GM12873 (cell line): ENCODE data around the gene IQCH.

ENCODE experiments used
- TF ChIP-seq, protein P1 (sequence below): IDR thresholded peaks from 2 replicates; pipeline ENCODE4 v1.5.1; 2012; ENCODE audit warnings: low read depth, mild to moderate bottlenecking, moderate library complexity, low read length, control low read depth; ENCODE audit not compliant: insufficient read depth; ENCODE audit errors: missing control alignments

Gene IQCH

DNA sequence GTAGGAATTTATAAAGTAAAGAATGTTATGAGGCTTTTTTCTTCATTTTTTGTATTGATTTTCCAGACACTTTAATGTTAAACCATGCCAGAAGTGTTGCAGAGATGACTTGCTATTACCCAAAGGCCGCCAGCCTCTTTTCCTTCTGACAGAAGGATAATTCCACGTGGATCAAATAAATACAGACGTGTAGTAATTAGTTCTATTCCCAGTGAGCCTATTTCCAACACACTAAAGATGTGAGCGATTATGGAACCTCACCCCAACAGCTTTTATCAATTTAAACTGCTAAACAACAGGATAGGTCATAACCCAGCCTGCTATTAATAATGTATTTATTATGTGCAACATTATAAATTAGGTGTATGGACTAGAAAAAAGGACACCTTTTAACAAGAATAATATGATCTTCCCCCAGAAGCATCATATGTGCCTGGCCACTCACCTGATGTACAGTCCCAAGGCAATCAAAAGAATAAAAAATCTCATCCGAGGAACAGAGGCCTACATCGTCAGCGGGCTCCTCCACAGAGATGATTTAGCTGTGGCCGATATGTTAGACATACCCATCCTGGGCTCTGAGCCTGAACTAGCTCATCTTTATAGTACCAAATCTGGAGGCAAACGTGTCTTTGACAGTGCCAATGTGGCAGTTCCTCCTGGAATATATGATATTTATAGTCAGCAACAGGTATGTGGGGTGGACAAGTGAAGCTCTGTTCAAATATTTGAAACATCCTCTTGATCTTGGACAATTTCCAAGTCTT is 140.5 kb downstream of the IQCH start:
- TF ChIP-seq, protein P1, sequence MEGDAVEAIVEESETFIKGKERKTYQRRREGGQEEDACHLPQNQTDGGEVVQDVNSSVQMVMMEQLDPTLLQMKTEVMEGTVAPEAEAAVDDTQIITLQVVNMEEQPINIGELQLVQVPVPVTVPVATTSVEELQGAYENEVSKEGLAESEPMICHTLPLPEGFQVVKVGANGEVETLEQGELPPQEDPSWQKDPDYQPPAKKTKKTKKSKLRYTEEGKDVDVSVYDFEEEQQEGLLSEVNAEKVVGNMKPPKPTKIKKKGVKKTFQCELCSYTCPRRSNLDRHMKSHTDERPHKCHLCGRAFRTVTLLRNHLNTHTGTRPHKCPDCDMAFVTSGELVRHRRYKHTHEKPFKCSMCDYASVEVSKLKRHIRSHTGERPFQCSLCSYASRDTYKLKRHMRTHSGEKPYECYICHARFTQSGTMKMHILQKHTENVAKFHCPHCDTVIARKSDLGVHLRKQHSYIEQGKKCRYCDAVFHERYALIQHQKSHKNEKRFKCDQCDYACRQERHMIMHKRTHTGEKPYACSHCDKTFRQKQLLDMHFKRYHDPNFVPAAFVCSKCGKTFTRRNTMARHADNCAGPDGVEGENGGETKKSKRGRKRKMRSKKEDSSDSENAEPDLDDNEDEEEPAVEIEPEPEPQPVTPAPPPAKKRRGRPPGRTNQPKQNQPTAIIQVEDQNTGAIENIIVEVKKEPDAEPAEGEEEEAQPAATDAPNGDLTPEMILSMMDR = no peak

DNA sequence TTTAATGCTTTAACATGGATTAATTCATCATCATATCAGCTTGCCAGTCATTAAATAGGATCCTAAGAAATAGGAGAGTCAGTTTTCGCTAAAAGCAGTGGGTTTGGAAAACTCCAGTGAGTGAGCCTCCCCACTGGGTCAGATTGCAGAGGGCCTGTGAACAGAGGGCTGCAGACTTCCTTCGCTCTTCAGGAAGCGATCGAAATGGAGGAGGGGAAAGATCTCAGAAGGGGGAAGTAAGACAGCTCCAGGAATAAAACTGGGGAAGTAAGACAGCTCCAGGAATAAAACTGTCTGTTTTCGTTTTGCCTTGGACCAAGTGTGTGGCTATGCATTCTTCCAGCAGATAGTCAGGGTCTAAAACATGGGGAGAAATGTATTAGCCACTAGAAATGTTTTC is 141.5 kb downstream of the IQCH start:
- TF ChIP-seq, protein P1 = no peak

DNA sequence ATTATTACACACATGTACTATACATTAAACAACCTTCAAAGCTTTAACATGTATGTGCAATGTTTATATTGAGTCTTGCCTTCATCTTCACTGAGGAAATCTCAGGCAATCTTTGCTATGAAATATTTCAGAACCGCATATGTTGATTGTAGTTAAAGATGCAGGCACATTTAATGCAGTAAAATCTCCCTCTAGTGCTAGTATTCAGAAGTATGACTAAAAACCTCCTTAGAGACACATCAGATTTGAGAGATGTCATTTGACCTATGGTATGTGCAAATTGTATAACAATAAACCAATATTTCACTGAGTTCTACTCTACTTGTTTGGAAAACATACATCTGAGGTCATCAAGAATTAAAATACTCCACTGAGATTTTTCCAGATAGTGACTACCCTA is 142.6 kb downstream of the IQCH start:
- TF ChIP-seq, protein P1 = no peak

DNA sequence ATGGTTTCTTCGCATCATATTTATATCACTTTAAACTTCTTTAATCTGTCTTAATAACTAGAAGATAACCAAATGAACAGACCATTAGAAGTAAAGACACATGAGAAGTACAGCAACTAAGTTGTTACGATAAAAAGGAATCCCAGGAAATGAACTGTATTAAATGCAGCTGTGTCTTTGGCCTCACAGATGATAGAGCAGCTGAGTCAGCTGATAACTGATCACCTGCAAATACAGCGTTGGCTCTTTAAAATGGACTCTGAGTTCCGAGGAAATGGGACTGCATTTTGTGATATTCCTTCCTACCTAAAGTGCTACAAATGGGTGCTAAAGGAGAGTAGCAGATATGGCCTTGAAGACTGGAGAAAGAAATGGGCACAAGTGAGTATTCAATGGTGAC is 145.3 kb downstream of the IQCH start:
- TF ChIP-seq, protein P1 = no peak

DNA sequence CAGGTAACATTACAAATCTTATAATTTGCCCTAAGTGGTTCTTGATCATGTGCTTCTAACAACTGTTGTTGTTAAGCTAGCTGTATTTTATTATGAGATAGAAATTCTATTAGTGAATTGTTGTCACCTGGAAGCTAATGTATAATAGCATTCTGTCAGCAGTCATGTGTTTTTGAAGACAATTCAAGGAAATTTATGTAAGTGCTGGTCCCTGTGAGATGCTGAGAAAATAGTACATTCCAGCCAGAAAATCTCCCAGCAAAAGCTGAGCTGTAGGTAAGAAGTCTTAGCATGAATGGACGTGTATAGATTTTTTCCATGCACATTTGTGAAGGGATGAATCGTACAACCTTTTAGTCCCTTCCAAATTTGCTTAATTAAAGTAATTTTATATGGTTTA is 146.3 kb downstream of the IQCH start:
- TF ChIP-seq, protein P1 = no peak

DNA sequence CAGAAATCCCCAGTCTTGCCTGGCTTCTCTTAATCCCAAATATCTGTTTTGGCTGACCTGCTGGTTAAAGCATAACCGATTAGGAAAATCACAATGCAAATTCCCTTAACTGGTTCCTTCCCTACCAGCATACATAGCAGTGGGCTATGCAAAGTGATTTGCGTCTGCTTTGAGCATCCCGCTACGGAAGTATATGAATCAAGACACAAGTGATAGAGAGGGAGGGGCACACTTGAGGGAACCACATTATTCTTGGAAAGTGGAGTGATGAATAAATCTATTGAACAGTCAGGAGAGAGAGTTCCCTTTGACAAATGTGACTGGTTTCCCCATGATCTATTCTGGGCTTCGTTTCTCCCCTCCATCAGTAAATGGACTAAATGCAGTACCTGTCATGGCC is 146.8 kb downstream of the IQCH start:
- TF ChIP-seq, protein P1 = no peak

DNA sequence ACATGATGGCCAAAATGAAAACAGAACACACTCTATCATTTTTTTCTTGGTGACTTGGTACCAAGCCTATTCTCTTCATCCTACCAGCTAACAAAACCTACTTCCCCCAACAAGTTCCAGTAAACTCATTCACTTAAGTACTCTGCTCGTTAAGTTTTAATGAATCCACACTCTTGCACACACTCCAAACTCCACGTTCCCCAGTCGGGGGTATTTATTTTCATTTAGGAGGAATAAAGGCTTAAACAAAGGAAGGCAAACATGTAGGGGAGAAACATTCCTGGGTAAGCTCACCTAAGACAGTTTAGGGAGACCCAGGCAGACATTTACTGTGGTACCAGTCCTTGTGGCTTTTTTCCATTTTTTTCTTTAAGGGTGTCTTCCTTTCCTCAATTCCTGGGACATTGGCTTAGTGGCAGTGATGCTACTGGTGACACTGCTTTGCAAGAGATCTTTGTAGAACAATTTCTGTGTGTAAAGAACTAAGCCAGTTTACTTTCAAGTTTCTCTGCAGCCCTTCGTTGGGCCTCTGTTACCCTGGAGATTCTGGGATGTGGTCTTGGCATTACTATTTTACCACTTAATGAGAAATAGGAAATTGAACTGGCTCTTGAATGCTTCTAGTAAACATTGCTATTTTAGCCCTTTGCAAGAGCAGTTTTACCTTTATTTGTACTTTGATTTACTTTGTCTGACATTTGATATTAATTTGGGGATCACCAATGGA is 149.0 kb downstream of the IQCH start:
- TF ChIP-seq, protein P1 = no peak
